Measurements from ENCODE around the gene SECTM1. TPM values are rescaled to one million over a fixed set of nuclear protein-coding genes. Genes with fewer than 3 reads are reported as not detected.

SECTM1 gene
- total RNA-seq, 4 donors from 2014 or later, result 10.7 to 258 (median 94.5) TPM

DNA sequence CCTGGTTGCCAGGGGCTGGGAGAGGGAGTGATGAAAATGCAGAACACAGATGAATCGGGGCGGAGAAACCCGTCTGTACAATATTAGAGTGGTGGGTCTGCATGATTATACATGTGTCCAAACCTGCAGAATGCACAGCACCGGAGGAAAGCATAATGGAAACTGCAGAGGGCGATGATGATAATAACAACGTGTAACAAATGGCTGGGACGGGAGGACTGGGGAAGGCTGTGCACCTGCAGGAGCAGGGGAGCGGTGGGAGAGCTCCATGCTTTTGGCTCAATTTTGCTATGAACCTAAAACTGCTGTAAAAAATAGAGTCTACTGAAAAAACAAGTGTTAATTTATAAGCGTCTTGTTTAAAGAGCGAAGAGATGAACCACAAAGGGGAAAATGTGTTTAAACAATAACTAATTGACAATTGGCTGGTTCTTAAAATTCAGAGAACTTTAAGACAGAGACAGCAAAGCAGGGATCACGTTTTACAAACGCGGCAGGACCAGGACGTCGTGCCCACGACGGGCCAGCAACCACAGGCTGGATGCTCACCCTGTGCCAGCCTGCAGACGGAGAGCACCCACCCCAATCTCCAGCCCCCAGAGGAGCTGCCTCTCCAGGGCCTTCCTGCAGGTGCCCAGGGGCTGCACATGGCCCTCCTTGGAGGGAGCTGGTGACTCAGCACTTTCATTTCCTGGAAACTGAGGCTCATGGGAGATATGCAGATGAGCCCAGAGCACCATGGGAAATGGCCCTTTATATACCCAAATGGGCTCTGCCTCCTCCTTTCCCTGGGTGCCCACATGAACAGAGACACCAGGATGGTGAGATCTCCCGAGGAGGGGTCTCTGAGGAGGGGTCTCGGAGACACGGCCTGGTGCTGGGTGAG, 25.1 kb upstream of the SECTM1 start, which contains the start of gene TEX19:
Gene TEX19, plus strand, starts transcription at position 783 of the 886 bp plus-strand sequence. CDS start 2,904 bp downstream, outside the sequence.
- Histone ChIP-seq H3K9me3 (no peaks in the 10 kb centered on the region), H3K27ac (no peak within 1 kb of the TSS), H3K4me1 (no peaks in the 10 kb centered on the region), H3K36me3 (no peaks in the 10 kb centered on the region), H3K4me3 (no peak within 1 kb of the TSS), H3K27me3 (no peaks in the 10 kb centered on the region)
- TF ChIP-seq, protein P1, sequence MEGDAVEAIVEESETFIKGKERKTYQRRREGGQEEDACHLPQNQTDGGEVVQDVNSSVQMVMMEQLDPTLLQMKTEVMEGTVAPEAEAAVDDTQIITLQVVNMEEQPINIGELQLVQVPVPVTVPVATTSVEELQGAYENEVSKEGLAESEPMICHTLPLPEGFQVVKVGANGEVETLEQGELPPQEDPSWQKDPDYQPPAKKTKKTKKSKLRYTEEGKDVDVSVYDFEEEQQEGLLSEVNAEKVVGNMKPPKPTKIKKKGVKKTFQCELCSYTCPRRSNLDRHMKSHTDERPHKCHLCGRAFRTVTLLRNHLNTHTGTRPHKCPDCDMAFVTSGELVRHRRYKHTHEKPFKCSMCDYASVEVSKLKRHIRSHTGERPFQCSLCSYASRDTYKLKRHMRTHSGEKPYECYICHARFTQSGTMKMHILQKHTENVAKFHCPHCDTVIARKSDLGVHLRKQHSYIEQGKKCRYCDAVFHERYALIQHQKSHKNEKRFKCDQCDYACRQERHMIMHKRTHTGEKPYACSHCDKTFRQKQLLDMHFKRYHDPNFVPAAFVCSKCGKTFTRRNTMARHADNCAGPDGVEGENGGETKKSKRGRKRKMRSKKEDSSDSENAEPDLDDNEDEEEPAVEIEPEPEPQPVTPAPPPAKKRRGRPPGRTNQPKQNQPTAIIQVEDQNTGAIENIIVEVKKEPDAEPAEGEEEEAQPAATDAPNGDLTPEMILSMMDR (IDR thresholded peaks at IDR 0.05), result no peak
- no peak for TF ChIP-seq POLR2A (IDR thresholded peaks at IDR 0.05)
- DNase-seq, result no peak

- DNase-seq, result no peak
- Histone ChIP-seq H3K27me3 (no peaks in the 10 kb centered on the region), H3K27ac (no peak overlapping the region), H3K4me3 (no peak overlapping the region), H3K4me1 (no peaks in the 10 kb centered on the region), H3K9me3 (no peaks in the 10 kb centered on the region), H3K36me3 (no peaks in the 10 kb centered on the region)
- TF ChIP-seq POLR2A (IDR thresholded peaks at IDR 0.05), result no peak
- TF ChIP-seq, protein P1 (IDR thresholded peaks at IDR 0.05), result no peak
Measured at GRCh38 chr17:82357394-82357793, 23.8 kb upstream of the SECTM1 start.

DNA sequence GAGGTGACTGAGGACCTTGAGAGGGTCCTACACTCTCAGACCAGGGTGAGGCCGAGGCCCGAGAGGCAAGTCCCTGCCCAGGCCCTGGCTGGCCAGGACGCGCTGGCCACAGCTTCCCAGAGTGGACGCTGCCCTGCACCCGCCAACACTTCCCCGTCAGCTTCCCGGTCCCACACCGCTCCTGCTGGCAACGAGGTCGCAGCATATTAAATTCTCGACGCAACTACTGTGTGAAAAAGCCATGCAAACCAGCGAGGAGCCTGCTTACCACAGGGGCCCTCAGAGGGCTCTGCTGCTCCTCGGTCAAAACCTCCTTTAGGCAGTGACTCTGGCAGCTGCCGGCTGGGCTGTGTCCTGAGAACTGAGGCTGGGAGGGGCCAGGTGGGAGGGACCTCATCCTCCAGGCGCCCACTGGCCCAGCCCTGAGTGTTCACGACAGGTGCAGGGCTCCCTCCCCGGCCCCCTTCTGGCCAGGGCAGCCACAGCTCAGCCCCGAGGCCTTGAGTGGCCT, 23.3 kb upstream of the SECTM1 start:
- TF ChIP-seq POLR2A (IDR thresholded peaks at IDR 0.05), result no peak
- TF ChIP-seq, protein P1 (IDR thresholded peaks at IDR 0.05), result no peak
- DNase-seq, result peak in 1 of 3 donors; percentile 55
- no peaks in the 10 kb centered on the region for H3K27me3 ChIP-seq
- no peak overlapping the region for H3K27ac ChIP-seq
- H3K36me3 ChIP-seq, result no peaks in the 10 kb centered on the region
- no peak overlapping the region for H3K4me3 ChIP-seq
- H3K4me1 ChIP-seq, result peaks cover 0 to 2% (median 0%) of the 10 kb centered on the region in 4 donors
- H3K9me3 ChIP-seq, result no peaks in the 10 kb centered on the region

GRCh38 chr17:82355770-82356427, 22.3 kb upstream of the SECTM1 start:
- Histone ChIP-seq H3K27ac (no peak overlapping the region), H3K9me3 (no peaks in the 10 kb centered on the region), H3K36me3 (no peaks in the 10 kb centered on the region), H3K27me3 (no peaks in the 10 kb centered on the region), H3K4me1 (peaks cover 0 to 5% (median 0%) of the 10 kb centered on the region in 4 donors), H3K4me3 (no peak overlapping the region)
- TF ChIP-seq, protein P1 (IDR thresholded peaks at IDR 0.05), result no peak
- no peak for TF ChIP-seq POLR2A (IDR thresholded peaks at IDR 0.05)
- DNase-seq, result peak in 1 of 3 donors; percentile 34

GRCh38 chr17:82354804-82355308, 21.3 kb upstream of the SECTM1 start:
- H3K27me3 ChIP-seq, result no peaks in the 10 kb centered on the region
- H3K4me1 ChIP-seq, result peaks cover 0 to 5% (median 0%) of the 10 kb centered on the region in 4 donors
- DNase-seq, result no peak
- no peak for TF ChIP-seq POLR2A (IDR thresholded peaks at IDR 0.05)
- TF ChIP-seq, protein P1 (IDR thresholded peaks at IDR 0.05), result no peak
- no peaks in the 10 kb centered on the region for H3K36me3 ChIP-seq
- H3K9me3 ChIP-seq, result no peaks in the 10 kb centered on the region
- no peak overlapping the region for H3K4me3 ChIP-seq
- no peak overlapping the region for H3K27ac ChIP-seq

All from Peyer's patch (tissue), 4 donors.